Fibroblast of lung (primary cell): ENCODE data around the gene LRIF1.

Experiments used
- CTCF ChIP-seq, 2 donors: IDR thresholded peaks in 1 of 2; conservative IDR thresholded peaks in 1 of 2; 1 replicate in 1 of 2; 2 replicates in 1 of 2; pipeline ENCODE4 v1.5.1; 2011 to 2012; ENCODE audit warnings: low read length in 2 of 2, control low read depth in 1 of 2, inconsistent platforms in 1 of 2, low read depth in 1 of 2, mild to moderate bottlenecking in 1 of 2
- EZH2 ChIP-seq: IDR thresholded peaks from 2 replicates; pipeline ENCODE4 v1.5.1; 2012; ENCODE audit warnings: low read length, control low read depth, mild to moderate bottlenecking; ENCODE audit errors: missing control alignments

GRCh38 chr1:110967256-110967655 is 3.5 kb upstream of the LRIF1 start:
- no peak for TF ChIP-seq CTCF (conservative IDR thresholded peaks at IDR 0.05 in 1 of 2, IDR thresholded peaks at IDR 0.05 in 1 of 2; ENCODE audit: low read depth in 1 of 2, low read length in 2 of 2)
- no peak for TF ChIP-seq EZH2
